BJ (cell line): Measurements from ENCODE around the gene SLC2A4. TPM values are rescaled to one million over a fixed set of nuclear protein-coding genes. Genes with fewer than 3 reads are reported as not detected.
A peak's percentile ranks its signal among the peaks of the same experiment; 100 is the strongest.

Source experiments
- CTCF ChIA-PET: fragments of 350-600 bp; formaldehyde crosslinking; extraction: SDS; loops from one replicate; lab custom pipeline; 2021; ENCODE audit warnings: antibody characterized with exemption, inconsistent platforms; lab: Yijun Ruan, JAX
- POLR2A ChIA-PET: fragments of 300-600 bp; sonication (Branson Sonifier 250); formaldehyde crosslinking; extraction: SDS; loops from one replicate; lab custom pipeline; 2021; ENCODE audit warnings: antibody characterized with exemption; lab: Charles Lee
- DNase-seq: peaks from one replicate; pipeline ENCODE4 v3.0.0-alpha.2; 2011; ENCODE audit warnings: low read depth
- H3K27me3 ChIP-seq: 2 replicates; pipeline ENCODE4 v1.6.0; 2011; ENCODE audit warnings: low read length; ENCODE audit not compliant: control insufficient read depth, insufficient read depth
- H3K36me3 ChIP-seq: 2 replicates; pipeline ENCODE4 v1.5.1; 2011; ENCODE audit warnings: low read length; ENCODE audit not compliant: control insufficient read depth, insufficient read depth
- H3K4me3 ChIP-seq: 2 replicates; pipeline ENCODE4 v1.5.1; 2011; ENCODE audit warnings: low read depth, mild to moderate bottlenecking, control low read depth, low read length
- polyA plus RNA-seq: library from polyadenylated mRNA; depleted of rRNA; stranded (reverse); fragments of >200 nt; gene quantifications from 2 replicates; pipeline ENCODE4 v1.2.3, GENCODE V29; 2011
- TF ChIP-seq, protein P1 (sequence below): IDR thresholded peaks from 2 replicates; pipeline ENCODE4 v1.5.1; 2011; ENCODE audit warnings: low read depth, mild to moderate bottlenecking, control low read depth, inconsistent platforms, low read length, moderate library complexity; ENCODE audit not compliant: insufficient read depth

Gene SLC2A4
- polyA plus RNA-seq, 1 experiment, result 0.36 TPM

DNA sequence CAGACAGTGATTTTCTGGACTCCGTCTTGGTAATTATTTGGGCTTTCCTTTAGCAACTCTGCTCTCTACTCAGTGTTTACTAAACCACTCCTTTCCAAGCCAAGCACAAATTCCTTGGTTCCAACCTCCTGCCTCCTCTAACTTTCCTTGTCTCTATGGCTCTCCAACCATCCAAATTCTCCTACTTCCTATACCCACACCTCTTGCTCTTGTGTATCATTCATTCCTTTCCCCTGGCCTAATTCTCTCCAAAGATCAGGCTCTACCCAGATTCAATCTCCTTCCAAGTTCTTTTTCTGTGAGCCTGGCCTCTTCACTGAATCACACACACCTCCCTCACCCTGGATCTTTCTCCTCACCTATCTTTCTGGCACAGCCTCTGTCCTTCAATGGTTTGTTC lies 46.5 kb downstream of the SLC2A4 start:
- H3K4me3 ChIP-seq, result no peak overlapping the region; the same call in 1 of the 2 replicates
- no peak for DNase-seq
- ChIA-PET POLR2A (no interaction called here), CTCF (no interaction called here)
- H3K36me3 ChIP-seq, result peaks cover 23% of the 10 kb centered on the region
- H3K27me3 ChIP-seq, result no peaks in the 10 kb centered on the region
- TF ChIP-seq, protein P1, sequence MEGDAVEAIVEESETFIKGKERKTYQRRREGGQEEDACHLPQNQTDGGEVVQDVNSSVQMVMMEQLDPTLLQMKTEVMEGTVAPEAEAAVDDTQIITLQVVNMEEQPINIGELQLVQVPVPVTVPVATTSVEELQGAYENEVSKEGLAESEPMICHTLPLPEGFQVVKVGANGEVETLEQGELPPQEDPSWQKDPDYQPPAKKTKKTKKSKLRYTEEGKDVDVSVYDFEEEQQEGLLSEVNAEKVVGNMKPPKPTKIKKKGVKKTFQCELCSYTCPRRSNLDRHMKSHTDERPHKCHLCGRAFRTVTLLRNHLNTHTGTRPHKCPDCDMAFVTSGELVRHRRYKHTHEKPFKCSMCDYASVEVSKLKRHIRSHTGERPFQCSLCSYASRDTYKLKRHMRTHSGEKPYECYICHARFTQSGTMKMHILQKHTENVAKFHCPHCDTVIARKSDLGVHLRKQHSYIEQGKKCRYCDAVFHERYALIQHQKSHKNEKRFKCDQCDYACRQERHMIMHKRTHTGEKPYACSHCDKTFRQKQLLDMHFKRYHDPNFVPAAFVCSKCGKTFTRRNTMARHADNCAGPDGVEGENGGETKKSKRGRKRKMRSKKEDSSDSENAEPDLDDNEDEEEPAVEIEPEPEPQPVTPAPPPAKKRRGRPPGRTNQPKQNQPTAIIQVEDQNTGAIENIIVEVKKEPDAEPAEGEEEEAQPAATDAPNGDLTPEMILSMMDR, result no peak

DNA sequence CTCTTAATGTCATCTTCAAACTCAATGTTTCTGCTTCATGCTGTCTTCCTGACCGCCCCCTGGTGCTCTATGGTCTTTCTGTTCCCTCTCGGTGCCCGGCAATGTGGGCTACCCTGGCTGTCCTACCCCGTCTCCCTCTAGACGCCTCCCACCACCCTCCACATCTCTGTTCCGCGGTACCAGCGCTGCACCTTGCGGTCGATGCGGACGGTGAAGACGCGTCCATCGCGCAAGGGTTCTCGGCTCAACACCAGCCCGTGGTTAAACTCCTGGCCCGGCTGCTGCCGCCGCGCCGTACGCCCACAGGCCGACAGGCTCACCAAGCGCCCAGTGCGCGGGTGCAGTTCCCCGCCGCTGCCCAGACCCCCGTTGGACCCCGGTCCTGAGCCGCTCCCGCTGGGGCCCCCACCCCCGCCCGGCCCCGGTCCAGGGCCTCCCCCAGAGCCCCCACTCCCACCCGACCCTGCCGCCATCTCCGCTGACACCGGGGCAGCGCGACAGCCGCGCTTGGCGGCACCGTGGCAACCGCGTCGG lies 47.4 kb downstream of the SLC2A4 start, which contains the start of gene NEURL4:
Gene NEURL4, minus strand, starts transcription at position 496 of the 534 bp plus-strand sequence. Its CDS starts 23 bp downstream, at position 473.
- H3K36me3 ChIP-seq, result peaks cover 15% of the 10 kb centered on the region
- peak within 1 kb of the TSS; percentile 64 for H3K4me3 ChIP-seq
- TF ChIP-seq, protein P1, result peak; percentile 29; the same call in 1 of the 2 replicates
- no peaks in the 10 kb centered on the region; the same call in 1 of the 2 replicates for H3K27me3 ChIP-seq
- no peak for DNase-seq
- POLR2A ChIA-PET, result interaction anchor here (0.9 to 1.2 kb wide), 3 partner anchors 15 to 232 kb away, joined by 3 to 7 read pairs (median 3); partner anchors contain the start of gene TMEM256
- CTCF ChIA-PET, result interaction anchor here (0.9 to 1.5 kb wide), 6 partner anchors 9 to 108 kb away, joined by 3 to 6 read pairs (median 4); no protein-coding TSS in a partner anchor

DNA sequence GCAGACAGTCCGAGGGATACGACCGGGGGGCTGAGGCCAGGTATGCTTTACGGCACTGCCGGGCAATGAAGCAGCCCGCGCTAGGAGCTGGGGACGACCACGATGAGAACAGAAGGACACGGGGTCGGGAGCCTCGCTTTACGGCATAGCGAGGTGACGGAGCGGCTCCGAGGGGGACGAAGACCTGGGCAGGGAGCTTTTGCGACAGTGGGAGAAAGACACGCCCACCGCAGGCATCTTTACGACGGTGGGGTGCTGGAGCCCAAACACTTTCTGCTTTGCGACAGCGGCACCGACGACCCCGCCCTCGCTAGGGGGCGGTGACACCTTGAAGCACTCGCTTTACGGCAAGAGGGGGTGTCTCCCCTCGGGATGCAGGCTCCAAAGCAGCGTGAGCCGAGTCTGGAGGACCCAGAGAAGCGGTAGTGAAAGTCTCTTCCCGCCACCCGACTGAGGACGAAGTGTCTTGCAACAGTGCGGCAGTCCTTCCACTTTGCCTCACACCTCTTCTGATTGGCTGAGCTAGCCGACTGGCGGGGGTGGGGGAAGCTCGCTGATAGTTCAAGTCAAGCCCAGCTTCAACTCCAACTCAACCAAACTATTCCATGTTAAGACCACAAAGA lies 48.0 kb downstream of the SLC2A4 start:
- POLR2A ChIA-PET, result interaction anchor here (0.6 to 1.2 kb wide), 5 partner anchors 16 to 231 kb away, joined by 3 to 22 read pairs (median 3); partner anchors contain the start of gene TMEM256
- DNase-seq, result peak; percentile 95
- TF ChIP-seq, protein P1, result no peak
- Histone ChIP-seq H3K4me3 (peak overlapping the region; percentile 64), H3K36me3 (peaks cover 9% of the 10 kb centered on the region), H3K27me3 (no peaks in the 10 kb centered on the region; the same call in 1 of the 2 replicates)
- CTCF ChIA-PET, result interaction anchor here (0.6 to 1.5 kb wide), 8 partner anchors 10 to 292 kb away, joined by 3 to 6 read pairs (median 4); no protein-coding TSS in a partner anchor

DNA sequence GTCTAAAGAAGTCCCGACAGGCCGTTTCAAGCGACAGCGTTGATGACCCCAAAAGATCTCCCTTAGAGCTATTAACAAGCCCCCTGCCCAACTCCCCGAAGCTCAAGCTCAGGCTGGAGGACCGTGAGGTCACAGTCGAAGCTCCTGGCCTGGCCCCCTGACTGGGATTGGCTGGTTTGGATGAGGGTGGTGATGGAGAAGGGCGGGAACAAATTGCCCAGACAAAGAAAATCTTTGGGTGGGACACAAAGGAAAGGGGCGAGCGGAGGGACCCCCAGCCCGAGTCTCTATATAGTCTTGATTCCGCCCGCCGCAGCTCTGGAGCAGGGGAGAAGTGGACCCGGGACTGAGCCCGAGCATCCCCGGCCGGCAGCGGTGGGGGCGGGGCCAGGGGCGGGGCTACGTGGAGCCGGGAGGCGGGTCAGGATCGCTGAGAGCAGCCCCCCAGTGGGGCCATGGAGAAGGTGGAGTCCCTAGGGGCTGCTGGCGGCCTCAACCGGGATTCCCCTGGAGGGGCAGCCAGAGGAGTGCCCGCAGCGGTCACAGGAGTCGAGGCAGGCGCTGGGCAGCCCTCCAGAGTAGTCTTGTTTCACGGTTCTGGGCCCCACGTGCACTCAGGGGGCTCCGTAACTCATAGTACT lies 48.6 kb downstream of the SLC2A4 start:
- no peaks in the 10 kb centered on the region; the same call in 1 of the 2 replicates for H3K27me3 ChIP-seq
- peak overlapping the region; percentile 64 for H3K4me3 ChIP-seq
- TF ChIP-seq, protein P1, result no peak
- no peak for DNase-seq
- ChIA-PET CTCF (interaction anchor here (0.5 to 1.5 kb wide), 8 partner anchors 10 to 109 kb away, joined by 3 to 6 read pairs (median 4); no protein-coding TSS in a partner anchor), POLR2A (interaction anchor here (0.6 to 1.2 kb wide), 3 partner anchors 16 to 231 kb away, joined by 3 read pairs; no protein-coding TSS in a partner anchor)
- H3K36me3 ChIP-seq, result peaks cover 5% of the 10 kb centered on the region
